IMR-90 (cell line): Measurements from ENCODE around the gene TSPEAR. TPM values are rescaled to one million over a fixed set of nuclear protein-coding genes. Genes with fewer than 3 reads are reported as not detected.

Source experiments
- ATAC-seq: fragments of 200-7000 bp; cut with Tn5 transposase; 2 replicates; pipeline ENCODE4 v1.9.1; 2020; ENCODE audit warnings: low read depth, mild to moderate bottlenecking, moderate library complexity
- BruUV-seq: library from RNA; stranded (reverse); fragments of 400-500 nt; replicated peaks from 2 replicates; lab custom pipeline; 2021; lab: Mats Ljungman, UMichigan
- CTCF ChIA-PET: fragments of 300-600 bp; formaldehyde crosslinking; extraction: SDS; loops from one replicate; lab custom pipeline; 2021; ENCODE audit warnings: antibody characterized with exemption; lab: Yijun Ruan, JAX
- POLR2A ChIA-PET: fragments of 300-600 bp; sonication (Branson Sonifier 250); formaldehyde crosslinking; loops from one replicate; lab custom pipeline; 2022; ENCODE audit warnings: antibody characterized with exemption; ENCODE audit not compliant: unreplicated experiment; lab: Charles Lee
- DNase-seq: peaks from one replicate; pipeline ENCODE4 v3.0.0; 2013
- H2AFZ ChIP-seq: replicated peaks from 2 replicates; pipeline ENCODE3; 2013; ENCODE audit warnings: low read length, mild to moderate bottlenecking; ENCODE audit not compliant: poor library complexity
- H2AK5ac ChIP-seq: 2 replicates; pipeline ENCODE4 v1.6.1; 2013; ENCODE audit warnings: low read depth, low read length, inconsistent platforms
- H2AK9ac ChIP-seq: replicated peaks from 2 replicates; pipeline ENCODE3; 2013; ENCODE audit warnings: mild to moderate bottlenecking, low read depth, low read length, moderate library complexity; ENCODE audit not compliant: poor library complexity
- H2BK120ac ChIP-seq: 2 replicates; pipeline ENCODE4 v1.6.1; 2013; ENCODE audit warnings: low read depth, low read length, inconsistent platforms
- H2BK15ac ChIP-seq: 3 replicates; pipeline ENCODE4 v1.6.1; 2013; ENCODE audit warnings: low read depth, low read length, inconsistent platforms
- H2BK20ac ChIP-seq: 2 replicates; pipeline ENCODE4 v1.6.1; 2013; ENCODE audit warnings: low read depth, mild to moderate bottlenecking, inconsistent platforms, low read length, moderate library complexity
- H2BK5ac ChIP-seq: 2 replicates; pipeline ENCODE4 v1.6.1; 2013; ENCODE audit warnings: mild to moderate bottlenecking, low read depth, low read length, inconsistent platforms; ENCODE audit not compliant: poor library complexity, severe bottlenecking
- H3K14ac ChIP-seq: replicated peaks from 2 replicates; pipeline ENCODE4 v1.6.1; 2013; ENCODE audit warnings: low read depth, low read length, inconsistent platforms
- H3K18ac ChIP-seq: 2 replicates; pipeline ENCODE4 v1.6.1; 2013; ENCODE audit warnings: low read depth, low read length, control low read depth
- H3K23ac ChIP-seq: 2 replicates; pipeline ENCODE4 v1.6.1; 2013; ENCODE audit warnings: low read depth, low read length, inconsistent platforms
- H3K27ac ChIP-seq: 2 replicates; pipeline ENCODE4 v1.5.1; 2013; ENCODE audit warnings: mild to moderate bottlenecking, control low read depth, low read length; ENCODE audit not compliant: insufficient read depth
- H3K27me3 ChIP-seq: 2 replicates; pipeline ENCODE4 v1.6.1; 2013; ENCODE audit warnings: low read length; ENCODE audit not compliant: control insufficient read depth, insufficient read depth
- H3K36me3 ChIP-seq: 2 replicates; pipeline ENCODE4 v1.6.1; 2013; ENCODE audit warnings: low read length, mixed read lengths; ENCODE audit not compliant: control insufficient read depth, insufficient read depth
- H3K4ac ChIP-seq: 2 replicates; pipeline ENCODE4 v1.6.1; 2013; ENCODE audit warnings: low read depth, low read length, inconsistent platforms
- H3K4me1 ChIP-seq: 2 replicates; pipeline ENCODE4 v1.6.1; 2013; ENCODE audit warnings: low read length, mixed read lengths; ENCODE audit not compliant: control insufficient read depth, insufficient read depth
- H3K4me2 ChIP-seq: 2 replicates; pipeline ENCODE4 v1.6.1; 2013; ENCODE audit warnings: low read depth, mild to moderate bottlenecking, control low read depth, low read length, moderate library complexity
- H3K4me3 ChIP-seq: 2 replicates; pipeline ENCODE4 v1.5.1; 2013; ENCODE audit warnings: low read depth, mild to moderate bottlenecking, control low read depth, low read length, moderate library complexity; ENCODE audit not compliant: insufficient read depth
- H3K56ac ChIP-seq: 2 replicates; pipeline ENCODE4 v1.6.1; 2013; ENCODE audit warnings: low read length, inconsistent platforms; ENCODE audit not compliant: insufficient read depth; ENCODE audit errors: extremely low read depth
- H3K79me1 ChIP-seq, 2 experiments: 2 replicates each; pipeline ENCODE4 v1.6.1; 2013; ENCODE audit warnings: low read length in 2 of 2, inconsistent platforms in 1 of 2, low read depth in 1 of 2
- H3K9ac ChIP-seq: 2 replicates; pipeline ENCODE4 v1.6.1; 2013; ENCODE audit warnings: low read depth, low read length, control low read depth
- H3K9me1 ChIP-seq: 2 replicates; pipeline ENCODE4 v1.6.1; 2013; ENCODE audit warnings: low read length, inconsistent platforms; ENCODE audit not compliant: insufficient read depth
- H3K9me3 ChIP-seq: 2 replicates; pipeline ENCODE4 v1.6.1; 2013; ENCODE audit warnings: low read length; ENCODE audit not compliant: control insufficient read depth, insufficient read depth
- H4K20me1 ChIP-seq: 2 replicates; pipeline ENCODE4 v1.6.1; 2013; ENCODE audit warnings: low read length, inconsistent platforms; ENCODE audit not compliant: insufficient read depth
- H4K5ac ChIP-seq: 2 replicates; pipeline ENCODE4 v1.6.1; 2013; ENCODE audit warnings: mild to moderate bottlenecking, low read depth, low read length, control low read depth
- H4K8ac ChIP-seq, 2 experiments: 2 replicates each; pipeline ENCODE4 v1.6.1; 2013; ENCODE audit warnings: low read depth in 2 of 2, low read length in 2 of 2, control low read depth in 1 of 2, inconsistent platforms in 1 of 2
- H4K91ac ChIP-seq: 2 replicates; pipeline ENCODE4 v1.6.1; 2013; ENCODE audit warnings: low read depth, low read length, inconsistent platforms; ENCODE audit not compliant: insufficient read depth
- BHLHE40 ChIP-seq: fragments of 150-350 bp; IDR thresholded peaks from 2 replicates; pipeline ENCODE4 v1.6.1; 2016; ENCODE audit warnings: mild to moderate bottlenecking, low read depth, low read length
- CEBPB ChIP-seq: IDR thresholded peaks from 2 replicates; pipeline ENCODE4 v1.6.1; 2012; ENCODE audit warnings: low read depth, low read length, improper control_type of control experiment
- CHD1 ChIP-seq: IDR thresholded peaks from 2 replicates; pipeline ENCODE4 v1.6.1; 2012; ENCODE audit warnings: low read depth, low read length, improper control_type of control experiment
- CTCF ChIP-seq: conservative IDR thresholded peaks from 2 replicates; pipeline ENCODE4 v1.5.1; 2012; ENCODE audit warnings: mild to moderate bottlenecking, low read depth, low read length, improper control_type of control experiment
- ELK1 ChIP-seq: fragments of 150-350 bp; IDR thresholded peaks from 2 replicates; pipeline ENCODE4 v1.6.1; 2016; ENCODE audit warnings: low read depth, mild to moderate bottlenecking, low read length, moderate library complexity, borderline replicate concordance
- FOS ChIP-seq: fragments of 150-350 bp; IDR thresholded peaks from 2 replicates; pipeline ENCODE4 v1.6.1; 2016; ENCODE audit warnings: low read depth, low read length
- MAFK ChIP-seq: IDR thresholded peaks from 2 replicates; pipeline ENCODE4 v1.6.1; 2012; ENCODE audit warnings: low read depth, low read length, improper control_type of control experiment
- MAZ ChIP-seq: IDR thresholded peaks from 2 replicates; pipeline ENCODE4 v1.6.1; 2012; ENCODE audit warnings: low read depth, mild to moderate bottlenecking, low read length, improper control_type of control experiment, moderate library complexity, borderline replicate concordance
- MXI1 ChIP-seq: IDR thresholded peaks from 2 replicates; pipeline ENCODE4 v1.6.1; 2012; ENCODE audit warnings: low read depth, mild to moderate bottlenecking, low read length, moderate library complexity, borderline replicate concordance
- NFE2L2 ChIP-seq: fragments of 150-350 bp; IDR thresholded peaks from 2 replicates; pipeline ENCODE4 v1.6.1; 2016; ENCODE audit warnings: low read depth, mild to moderate bottlenecking, low read length
- POLR2A ChIP-seq: IDR thresholded peaks from 2 replicates; pipeline ENCODE4 v1.6.1; 2012; ENCODE audit warnings: mild to moderate bottlenecking, low read depth, low read length
- RAD21 ChIP-seq: IDR thresholded peaks from 2 replicates; pipeline ENCODE4 v1.6.1; 2012; ENCODE audit warnings: low read length, improper control_type of control experiment
- RCOR1 ChIP-seq: IDR thresholded peaks from 2 replicates; pipeline ENCODE4 v1.6.1; 2012; ENCODE audit warnings: mild to moderate bottlenecking, low read length, improper control_type of control experiment; ENCODE audit not compliant: insufficient replicate concordance
- RFX5 ChIP-seq: IDR thresholded peaks from 2 replicates; pipeline ENCODE4 v1.8.0; 2012; ENCODE audit warnings: low read depth, mild to moderate bottlenecking, low read length, moderate library complexity
- SMC3 ChIP-seq: fragments of 150-350 bp; IDR thresholded peaks from 2 replicates; pipeline ENCODE4 v1.6.1; 2016; ENCODE audit warnings: low read depth, mild to moderate bottlenecking, antibody characterized with exemption, low read length, moderate library complexity
- USF2 ChIP-seq: fragments of 150-350 bp; IDR thresholded peaks from 2 replicates; pipeline ENCODE4 v1.6.1; 2017; ENCODE audit warnings: mild to moderate bottlenecking, antibody characterized with exemption, low read length, low read depth
- WGBS, 2 experiments: methylation state at CpG; one replicate each; pipeline versions ENCODE4 v1.1.5 to v1.1.7; 2013; ENCODE audit warnings: missing lambda C conversion rate in 2 of 2; ENCODE audit not compliant: insufficient read length in 1 of 2; ENCODE audit errors: extremely low coverage in 2 of 2; 5-methylcytosine and 5-hydroxymethylcytosine counted together
- dilution Hi-C: fragments of 300-500 bp; cut with HindIII; formaldehyde crosslinking; loops from one replicate; pipeline ENCODE4 v1.14.3; 2018; ENCODE audit warnings: low sequenced_read_pairs; ENCODE audit not compliant: unreplicated experiment
- in situ Hi-C: fragments of 300-500 bp; cut with MboI; formaldehyde crosslinking; loops from 3 replicates; pipeline ENCODE4 v1.14.3; 2019; ENCODE audit warnings: low sequenced_read_pairs, inconsistent platforms, mixed read lengths
- intact Hi-C: fragments of 100-400 bp; cut with micrococcal nuclease; formaldehyde crosslinking; loops from 2 replicates; pipeline ENCODE4 v1.10.0; 2022
- polyA plus RNA-seq, 3 experiments: library from polyadenylated mRNA; depleted of rRNA; stranded (reverse); fragments of >200 nt; gene quantifications; 2 replicates each; pipeline ENCODE4 v1.2.3, GENCODE V29; 2012; ENCODE audit warnings: low replicate concordance in 1 of 3
- total RNA-seq: library from RNA; depleted of rRNA; stranded (reverse); fragments of >200 nt; gene quantifications from 2 replicates; pipeline ENCODE4 v1.2.3, GENCODE V29; 2012

TSPEAR gene
- total and polyA plus RNA-seq, 2 of the 4 experiments (the other 2 are of a cell fraction): not detected

GRCh38 chr21:44759628-44760285 lies 48.4 kb upstream of the TSPEAR start:
- Histone ChIP-seq H3K36me3 (no peaks in the 10 kb centered on the region), H4K8ac (no peak overlapping the region), H4K5ac (no peak overlapping the region), H2AFZ (no peak overlapping the region), H2BK15ac (no peak overlapping the region), H4K91ac (no peak overlapping the region), H2AK9ac (no peak overlapping the region), H3K9me1 (no peaks in the 10 kb centered on the region), H3K4ac (no peak overlapping the region), H3K9me3 (0 out of 2 replicates have a peak, but pooled peaks cover under 1% of the 10 kb centered on the region), H2BK120ac (no peak overlapping the region), H2AK5ac (no peak overlapping the region), H3K14ac (no peak overlapping the region), H3K27me3 (peaks cover 3% of the 10 kb centered on the region; the same call in 1 of the 2 replicates), H2BK20ac (no peak overlapping the region), H3K4me2 (no peak overlapping the region), H2BK5ac (no peak overlapping the region), H3K4me1 (no peaks in the 10 kb centered on the region), H3K18ac (no peak overlapping the region), H3K79me1 (no peaks in the 10 kb centered on the region), H3K27ac (no peak overlapping the region), H3K23ac (no peak overlapping the region), H4K20me1 (no peaks in the 10 kb centered on the region; the same call in none of the 2 replicates), H3K56ac (no peak overlapping the region), H3K9ac (no peak overlapping the region), H3K4me3 (no peak overlapping the region)
- no peak for TF ChIP-seq BHLHE40
- no peak for TF ChIP-seq CTCF
- TF ChIP-seq NFE2L2: no peak
- TF ChIP-seq RCOR1: no peak
- TF ChIP-seq MAZ: no peak
- no peak for TF ChIP-seq MAFK
- TF ChIP-seq RAD21: no peak
- no peak for TF ChIP-seq RFX5
- no peak for TF ChIP-seq MXI1
- TF ChIP-seq CEBPB: no peak
- TF ChIP-seq FOS: no peak
- no peak for TF ChIP-seq CHD1
- no peak for TF ChIP-seq USF2
- no peak for TF ChIP-seq POLR2A
- TF ChIP-seq SMC3: no peak
- no peak for TF ChIP-seq ELK1
- no TSS peak for BruUV-seq
- ChIA-PET POLR2A (no interaction called here), CTCF (interaction anchor here (0.7 kb wide), 1 partner anchor 118 kb away, joined by 3 read pairs; no protein-coding TSS in a partner anchor)
- intact Hi-C loops (no loop called here), in situ Hi-C loops (no loop called here), dilution Hi-C loops (no loop called here)
- ATAC-seq: no peak
- WGBS, 2 experiments: 86% methylated on average over 11 of the region's 22 CpGs; no CpG with 5 or more reads in 1 of the 2 experiments
- DNase-seq: no peak
